Glutamatergic neuron (in vitro differentiated cells): ENCODE measurements around the gene ABCF1. TPM values are rescaled to one million over a fixed set of nuclear protein-coding genes. Genes with fewer than 3 reads are reported as not detected.

Experiments used
- DNase-seq: peaks from one replicate; pipeline ENCODE4 v3.0.0; 2022
- H3K27ac Mint-ChIP-seq: one replicate; pipeline ENCODE4 v1.8.0; 2020; ENCODE audit warnings: mild to moderate bottlenecking, mixed read lengths, inconsistent platforms; ENCODE audit not compliant: unreplicated experiment
- H3K27me3 Mint-ChIP-seq: one replicate; pipeline ENCODE4 v1.8.0; 2020; ENCODE audit warnings: mild to moderate bottlenecking, moderate library complexity, mixed read lengths, inconsistent platforms; ENCODE audit not compliant: unreplicated experiment
- H3K36me3 Mint-ChIP-seq: one replicate; pipeline ENCODE4 v1.8.0; 2020; ENCODE audit warnings: mild to moderate bottlenecking, mixed read lengths, inconsistent platforms; ENCODE audit not compliant: unreplicated experiment
- H3K4me1 Mint-ChIP-seq: one replicate; pipeline ENCODE4 v1.8.0; 2020; ENCODE audit warnings: mild to moderate bottlenecking, low read depth, mixed read lengths, inconsistent platforms; ENCODE audit not compliant: unreplicated experiment
- H3K4me3 Mint-ChIP-seq: one replicate; pipeline ENCODE4 v1.8.0; 2020; ENCODE audit warnings: mild to moderate bottlenecking, mixed read lengths, inconsistent platforms; ENCODE audit not compliant: unreplicated experiment
- H3K9me3 Mint-ChIP-seq: one replicate; pipeline ENCODE4 v1.8.0; 2020; ENCODE audit warnings: mild to moderate bottlenecking, moderate library complexity, mixed read lengths, inconsistent platforms; ENCODE audit not compliant: unreplicated experiment
- CTCF ChIP-seq: fragments of 200-600 bp; sonication (generic); IDR thresholded peaks from one replicate; pipeline ENCODE4 v1.5.0; 2021; ENCODE audit not compliant: partially characterized antibody, unreplicated experiment
- total RNA-seq: library from RNA; stranded (reverse); fragmentation: NEBNext Ultra II Directional; extraction: Animal tissue kit (Norgen Biotek cat#: 25700); gene quantifications from one replicate; pipeline ENCODE4 v1.2.1, GENCODE V29; 2021; ENCODE audit not compliant: unreplicated experiment

The ABCF1 gene
- total RNA-seq, 1 donor from 2014 or later: 62.7 TPM

- TF ChIP-seq CTCF: no peak
- Mint-ChIP-seq H3K9me3 (peaks cover 9% of the 10 kb centered on the region), H3K27me3 (peaks cover 7% of the 10 kb centered on the region), H3K27ac (peak overlapping the region; percentile 10), H3K36me3 (peaks cover 4% of the 10 kb centered on the region), H3K4me1 (peaks cover 19% of the 10 kb centered on the region), H3K4me3 (peak overlapping the region; percentile 86)
- no peak for DNase-seq
Observed at GRCh38 chr6:30625511-30625910, 54.3 kb downstream of the ABCF1 start.

GRCh38 chr6:30626484-30627366, 55.5 kb downstream of the ABCF1 start, which contains the start of gene ATAT1:
TSS of gene ATAT1 (plus strand) at chr6:30626874.
- peaks cover 7% of the 10 kb centered on the region for H3K36me3 Mint-ChIP-seq
- TF ChIP-seq CTCF: no peak

GRCh38 chr6:30635834-30636233, 64.6 kb downstream of the ABCF1 start:
- no peak for DNase-seq
- no peak overlapping the region for H3K4me3 Mint-ChIP-seq
- peaks cover 2% of the 10 kb centered on the region for H3K27me3 Mint-ChIP-seq
- peaks cover 4% of the 10 kb centered on the region for H3K36me3 Mint-ChIP-seq
- no peak for TF ChIP-seq CTCF
- H3K9me3 Mint-ChIP-seq: peaks cover 8% of the 10 kb centered on the region
- H3K4me1 Mint-ChIP-seq: no peaks in the 10 kb centered on the region
- no peak overlapping the region for H3K27ac Mint-ChIP-seq

More at GRCh38 chr6:30626484-30627366, 55.5 kb downstream of the ABCF1 start, which contains the start of gene ATAT1:
- H3K9me3 Mint-ChIP-seq: peaks cover 11% of the 10 kb centered on the region
- H3K27me3 Mint-ChIP-seq: peaks cover 8% of the 10 kb centered on the region
- peak; percentile 90 for DNase-seq
- H3K4me3 Mint-ChIP-seq: peak within 1 kb of the TSS; percentile 86
- peaks cover 19% of the 10 kb centered on the region for H3K4me1 Mint-ChIP-seq
- peak within 1 kb of the TSS; percentile 98 for H3K27ac Mint-ChIP-seq

- no peak overlapping the region for H3K4me3 Mint-ChIP-seq
- DNase-seq: no peak
- H3K27me3 Mint-ChIP-seq: no peaks in the 10 kb centered on the region
- H3K27ac Mint-ChIP-seq: no peak overlapping the region
- TF ChIP-seq CTCF: no peak
- no peaks in the 10 kb centered on the region for H3K4me1 Mint-ChIP-seq
- H3K9me3 Mint-ChIP-seq: peaks cover 5% of the 10 kb centered on the region
- H3K36me3 Mint-ChIP-seq: no peaks in the 10 kb centered on the region
Observed at GRCh38 chr6:30640481-30640880, 69.2 kb downstream of the ABCF1 start.

GRCh38 chr6:30641048-30641447, 69.8 kb downstream of the ABCF1 start:
- Mint-ChIP-seq H3K36me3 (no peaks in the 10 kb centered on the region), H3K27ac (peak overlapping the region; percentile 62), H3K4me1 (peaks cover 1% of the 10 kb centered on the region), H3K9me3 (peaks cover 3% of the 10 kb centered on the region), H3K27me3 (peaks cover 2% of the 10 kb centered on the region), H3K4me3 (no peak overlapping the region)
- DNase-seq: no peak
- TF ChIP-seq CTCF: no peak
